IMR-90 (cell line): ENCODE results near the gene CD96. TPM values are rescaled to one million over a fixed set of nuclear protein-coding genes. Genes with fewer than 3 reads are reported as not detected.

ENCODE experiments used
- ATAC-seq: fragments of 200-7000 bp; cut with Tn5 transposase; 2 replicates; pipeline ENCODE4 v1.9.1; 2020; ENCODE audit warnings: low read depth, mild to moderate bottlenecking, moderate library complexity
- BruUV-seq: library from RNA; stranded (reverse); fragments of 400-500 nt; replicated peaks from 2 replicates; lab custom pipeline; 2021; lab: Mats Ljungman, UMichigan
- CTCF ChIA-PET: fragments of 300-600 bp; formaldehyde crosslinking; extraction: SDS; loops from one replicate; lab custom pipeline; 2021; ENCODE audit warnings: antibody characterized with exemption; lab: Yijun Ruan, JAX
- POLR2A ChIA-PET: fragments of 300-600 bp; sonication (Branson Sonifier 250); formaldehyde crosslinking; loops from one replicate; lab custom pipeline; 2022; ENCODE audit warnings: antibody characterized with exemption; ENCODE audit not compliant: unreplicated experiment; lab: Charles Lee
- DNase-seq: peaks from one replicate; pipeline ENCODE4 v3.0.0; 2013
- H2AFZ ChIP-seq: replicated peaks from 2 replicates; pipeline ENCODE3; 2013; ENCODE audit warnings: low read length, mild to moderate bottlenecking; ENCODE audit not compliant: poor library complexity
- H2AK5ac ChIP-seq: 2 replicates; pipeline ENCODE4 v1.6.1; 2013; ENCODE audit warnings: low read depth, low read length, inconsistent platforms
- H2AK9ac ChIP-seq: replicated peaks from 2 replicates; pipeline ENCODE3; 2013; ENCODE audit warnings: mild to moderate bottlenecking, low read depth, low read length, moderate library complexity; ENCODE audit not compliant: poor library complexity
- H2BK120ac ChIP-seq: 2 replicates; pipeline ENCODE4 v1.6.1; 2013; ENCODE audit warnings: low read depth, low read length, inconsistent platforms
- H2BK15ac ChIP-seq: 3 replicates; pipeline ENCODE4 v1.6.1; 2013; ENCODE audit warnings: low read depth, low read length, inconsistent platforms
- H2BK20ac ChIP-seq: 2 replicates; pipeline ENCODE4 v1.6.1; 2013; ENCODE audit warnings: low read depth, mild to moderate bottlenecking, inconsistent platforms, low read length, moderate library complexity
- H2BK5ac ChIP-seq: 2 replicates; pipeline ENCODE4 v1.6.1; 2013; ENCODE audit warnings: mild to moderate bottlenecking, low read depth, low read length, inconsistent platforms; ENCODE audit not compliant: poor library complexity, severe bottlenecking
- H3K14ac ChIP-seq: replicated peaks from 2 replicates; pipeline ENCODE4 v1.6.1; 2013; ENCODE audit warnings: low read depth, low read length, inconsistent platforms
- H3K18ac ChIP-seq: 2 replicates; pipeline ENCODE4 v1.6.1; 2013; ENCODE audit warnings: low read depth, low read length, control low read depth
- H3K23ac ChIP-seq: 2 replicates; pipeline ENCODE4 v1.6.1; 2013; ENCODE audit warnings: low read depth, low read length, inconsistent platforms
- H3K27ac ChIP-seq: 2 replicates; pipeline ENCODE4 v1.5.1; 2013; ENCODE audit warnings: mild to moderate bottlenecking, control low read depth, low read length; ENCODE audit not compliant: insufficient read depth
- H3K27me3 ChIP-seq: 2 replicates; pipeline ENCODE4 v1.6.1; 2013; ENCODE audit warnings: low read length; ENCODE audit not compliant: control insufficient read depth, insufficient read depth
- H3K36me3 ChIP-seq: 2 replicates; pipeline ENCODE4 v1.6.1; 2013; ENCODE audit warnings: low read length, mixed read lengths; ENCODE audit not compliant: control insufficient read depth, insufficient read depth
- H3K4ac ChIP-seq: 2 replicates; pipeline ENCODE4 v1.6.1; 2013; ENCODE audit warnings: low read depth, low read length, inconsistent platforms
- H3K4me1 ChIP-seq: 2 replicates; pipeline ENCODE4 v1.6.1; 2013; ENCODE audit warnings: low read length, mixed read lengths; ENCODE audit not compliant: control insufficient read depth, insufficient read depth
- H3K4me2 ChIP-seq: 2 replicates; pipeline ENCODE4 v1.6.1; 2013; ENCODE audit warnings: low read depth, mild to moderate bottlenecking, control low read depth, low read length, moderate library complexity
- H3K4me3 ChIP-seq: 2 replicates; pipeline ENCODE4 v1.5.1; 2013; ENCODE audit warnings: low read depth, mild to moderate bottlenecking, control low read depth, low read length, moderate library complexity; ENCODE audit not compliant: insufficient read depth
- H3K56ac ChIP-seq: 2 replicates; pipeline ENCODE4 v1.6.1; 2013; ENCODE audit warnings: low read length, inconsistent platforms; ENCODE audit not compliant: insufficient read depth; ENCODE audit errors: extremely low read depth
- H3K79me1 ChIP-seq, 2 experiments: 2 replicates each; pipeline ENCODE4 v1.6.1; 2013; ENCODE audit warnings: low read length in 2 of 2, inconsistent platforms in 1 of 2, low read depth in 1 of 2
- H3K9ac ChIP-seq: 2 replicates; pipeline ENCODE4 v1.6.1; 2013; ENCODE audit warnings: low read depth, low read length, control low read depth
- H3K9me1 ChIP-seq: 2 replicates; pipeline ENCODE4 v1.6.1; 2013; ENCODE audit warnings: low read length, inconsistent platforms; ENCODE audit not compliant: insufficient read depth
- H3K9me3 ChIP-seq: 2 replicates; pipeline ENCODE4 v1.6.1; 2013; ENCODE audit warnings: low read length; ENCODE audit not compliant: control insufficient read depth, insufficient read depth
- H4K20me1 ChIP-seq: 2 replicates; pipeline ENCODE4 v1.6.1; 2013; ENCODE audit warnings: low read length, inconsistent platforms; ENCODE audit not compliant: insufficient read depth
- H4K5ac ChIP-seq: 2 replicates; pipeline ENCODE4 v1.6.1; 2013; ENCODE audit warnings: mild to moderate bottlenecking, low read depth, low read length, control low read depth
- H4K8ac ChIP-seq, 2 experiments: 2 replicates each; pipeline ENCODE4 v1.6.1; 2013; ENCODE audit warnings: low read depth in 2 of 2, low read length in 2 of 2, control low read depth in 1 of 2, inconsistent platforms in 1 of 2
- H4K91ac ChIP-seq: 2 replicates; pipeline ENCODE4 v1.6.1; 2013; ENCODE audit warnings: low read depth, low read length, inconsistent platforms; ENCODE audit not compliant: insufficient read depth
- BHLHE40 ChIP-seq: fragments of 150-350 bp; IDR thresholded peaks from 2 replicates; pipeline ENCODE4 v1.6.1; 2016; ENCODE audit warnings: mild to moderate bottlenecking, low read depth, low read length
- CEBPB ChIP-seq: IDR thresholded peaks from 2 replicates; pipeline ENCODE4 v1.6.1; 2012; ENCODE audit warnings: low read depth, low read length, improper control_type of control experiment
- CHD1 ChIP-seq: IDR thresholded peaks from 2 replicates; pipeline ENCODE4 v1.6.1; 2012; ENCODE audit warnings: low read depth, low read length, improper control_type of control experiment
- CTCF ChIP-seq: conservative IDR thresholded peaks from 2 replicates; pipeline ENCODE4 v1.5.1; 2012; ENCODE audit warnings: mild to moderate bottlenecking, low read depth, low read length, improper control_type of control experiment
- FOS ChIP-seq: fragments of 150-350 bp; IDR thresholded peaks from 2 replicates; pipeline ENCODE4 v1.6.1; 2016; ENCODE audit warnings: low read depth, low read length
- MAFK ChIP-seq: IDR thresholded peaks from 2 replicates; pipeline ENCODE4 v1.6.1; 2012; ENCODE audit warnings: low read depth, low read length, improper control_type of control experiment
- MAZ ChIP-seq: IDR thresholded peaks from 2 replicates; pipeline ENCODE4 v1.6.1; 2012; ENCODE audit warnings: low read depth, mild to moderate bottlenecking, low read length, improper control_type of control experiment, moderate library complexity, borderline replicate concordance
- MXI1 ChIP-seq: IDR thresholded peaks from 2 replicates; pipeline ENCODE4 v1.6.1; 2012; ENCODE audit warnings: low read depth, mild to moderate bottlenecking, low read length, moderate library complexity, borderline replicate concordance
- NFE2L2 ChIP-seq: fragments of 150-350 bp; IDR thresholded peaks from 2 replicates; pipeline ENCODE4 v1.6.1; 2016; ENCODE audit warnings: low read depth, mild to moderate bottlenecking, low read length
- POLR2A ChIP-seq: IDR thresholded peaks from 2 replicates; pipeline ENCODE4 v1.6.1; 2012; ENCODE audit warnings: mild to moderate bottlenecking, low read depth, low read length
- RAD21 ChIP-seq: IDR thresholded peaks from 2 replicates; pipeline ENCODE4 v1.6.1; 2012; ENCODE audit warnings: low read length, improper control_type of control experiment
- RCOR1 ChIP-seq: IDR thresholded peaks from 2 replicates; pipeline ENCODE4 v1.6.1; 2012; ENCODE audit warnings: mild to moderate bottlenecking, low read length, improper control_type of control experiment; ENCODE audit not compliant: insufficient replicate concordance
- RFX5 ChIP-seq: IDR thresholded peaks from 2 replicates; pipeline ENCODE4 v1.8.0; 2012; ENCODE audit warnings: low read depth, mild to moderate bottlenecking, low read length, moderate library complexity
- SMC3 ChIP-seq: fragments of 150-350 bp; IDR thresholded peaks from 2 replicates; pipeline ENCODE4 v1.6.1; 2016; ENCODE audit warnings: low read depth, mild to moderate bottlenecking, antibody characterized with exemption, low read length, moderate library complexity
- WGBS, 2 experiments: methylation state at CpG; one replicate each; pipeline versions ENCODE4 v1.1.5 to v1.1.7; 2013; ENCODE audit warnings: missing lambda C conversion rate in 2 of 2; ENCODE audit not compliant: insufficient read length in 1 of 2; ENCODE audit errors: extremely low coverage in 2 of 2; 5-methylcytosine and 5-hydroxymethylcytosine counted together
- dilution Hi-C: fragments of 300-500 bp; cut with HindIII; formaldehyde crosslinking; loops from one replicate; pipeline ENCODE4 v1.14.3; 2018; ENCODE audit warnings: low sequenced_read_pairs; ENCODE audit not compliant: unreplicated experiment
- in situ Hi-C: fragments of 300-500 bp; cut with MboI; formaldehyde crosslinking; loops from 3 replicates; pipeline ENCODE4 v1.14.3; 2019; ENCODE audit warnings: low sequenced_read_pairs, inconsistent platforms, mixed read lengths
- intact Hi-C: fragments of 100-400 bp; cut with micrococcal nuclease; formaldehyde crosslinking; loops from 2 replicates; pipeline ENCODE4 v1.10.0; 2022
- polyA plus RNA-seq, 3 experiments: library from polyadenylated mRNA; depleted of rRNA; stranded (reverse); fragments of >200 nt; gene quantifications; 2 replicates each; pipeline ENCODE4 v1.2.3, GENCODE V29; 2012; ENCODE audit warnings: low replicate concordance in 1 of 3
- total RNA-seq: library from RNA; depleted of rRNA; stranded (reverse); fragments of >200 nt; gene quantifications from 2 replicates; pipeline ENCODE4 v1.2.3, GENCODE V29; 2012
- TF ChIP-seq, protein P1 (sequence below): fragments of 150-350 bp; IDR thresholded peaks from 2 replicates; pipeline ENCODE4 v1.6.1; 2017; ENCODE audit warnings: mild to moderate bottlenecking, antibody characterized with exemption, low read length, low read depth
- TF ChIP-seq, protein P2 (sequence below): fragments of 150-350 bp; IDR thresholded peaks from 2 replicates; pipeline ENCODE4 v1.6.1; 2016; ENCODE audit warnings: low read depth, mild to moderate bottlenecking, low read length, moderate library complexity, borderline replicate concordance

Gene CD96
- total and polyA plus RNA-seq, 2 of the 4 experiments (the other 2 are of a cell fraction), result 0.05 to 0.18 TPM

DNA sequence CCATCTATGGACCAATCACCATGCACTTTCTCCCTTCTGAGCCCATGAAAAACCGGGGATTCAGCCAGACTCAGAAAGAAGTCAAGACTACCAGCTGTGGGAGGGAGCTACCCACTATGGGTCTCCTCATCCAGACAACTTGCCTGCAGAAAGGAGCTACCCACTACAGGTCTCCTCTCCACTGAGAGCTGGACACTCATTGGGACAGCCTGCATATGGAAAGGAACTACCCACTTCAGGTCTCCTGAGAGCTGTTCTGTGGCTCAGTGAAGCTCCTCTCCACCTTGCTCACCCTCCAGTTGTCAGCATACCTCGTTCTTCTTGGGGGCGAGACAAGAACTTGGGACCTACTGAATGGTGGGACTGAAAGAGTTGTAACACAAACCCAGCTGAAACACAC is 75.4 kb downstream of the CD96 start:
- no peak overlapping the region for H3K56ac ChIP-seq
- no peak overlapping the region for H3K4me3 ChIP-seq
- no peak overlapping the region for H4K5ac ChIP-seq
- no peak overlapping the region for H2BK120ac ChIP-seq
- no peak overlapping the region; the same call in 1 of the 2 replicates for H4K91ac ChIP-seq
- H2BK15ac ChIP-seq, result no peak overlapping the region
- no peaks in the 10 kb centered on the region for H3K27me3 ChIP-seq
- BruUV-seq, result no TSS peak
- H3K9me3 ChIP-seq, result no peaks in the 10 kb centered on the region; the same call in 1 of the 2 replicates
- H2AK5ac ChIP-seq, result peak overlapping the region; percentile 37; the same call in 1 of the 2 replicates
- no peak overlapping the region for H3K4ac ChIP-seq
- intact Hi-C loops, result no loop called here
- H3K14ac ChIP-seq, result no peak overlapping the region
- DNase-seq (no peak), ATAC-seq (no peak)
- CTCF ChIA-PET, result interaction anchor here (2.1 kb wide), 1 partner anchor 40 kb away, joined by 18 read pairs; no protein-coding TSS in a partner anchor
- in situ Hi-C loops, result no loop called here
- H2AK9ac ChIP-seq, result no peak overlapping the region
- TF ChIP-seq, protein P1, sequence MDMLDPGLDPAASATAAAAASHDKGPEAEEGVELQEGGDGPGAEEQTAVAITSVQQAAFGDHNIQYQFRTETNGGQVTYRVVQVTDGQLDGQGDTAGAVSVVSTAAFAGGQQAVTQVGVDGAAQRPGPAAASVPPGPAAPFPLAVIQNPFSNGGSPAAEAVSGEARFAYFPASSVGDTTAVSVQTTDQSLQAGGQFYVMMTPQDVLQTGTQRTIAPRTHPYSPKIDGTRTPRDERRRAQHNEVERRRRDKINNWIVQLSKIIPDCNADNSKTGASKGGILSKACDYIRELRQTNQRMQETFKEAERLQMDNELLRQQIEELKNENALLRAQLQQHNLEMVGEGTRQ, result no peak
- no peak for TF ChIP-seq BHLHE40
- TF ChIP-seq MXI1, result no peak
- no peak for TF ChIP-seq FOS
- TF ChIP-seq CHD1, result no peak
- no peak for TF ChIP-seq MAFK
- TF ChIP-seq NFE2L2, result no peak
- TF ChIP-seq POLR2A, result no peak
- no peak for TF ChIP-seq SMC3
- no peak for TF ChIP-seq RFX5
- TF ChIP-seq MAZ, result no peak
- TF ChIP-seq RCOR1, result no peak
- no peak for TF ChIP-seq CTCF
- TF ChIP-seq, protein P2, sequence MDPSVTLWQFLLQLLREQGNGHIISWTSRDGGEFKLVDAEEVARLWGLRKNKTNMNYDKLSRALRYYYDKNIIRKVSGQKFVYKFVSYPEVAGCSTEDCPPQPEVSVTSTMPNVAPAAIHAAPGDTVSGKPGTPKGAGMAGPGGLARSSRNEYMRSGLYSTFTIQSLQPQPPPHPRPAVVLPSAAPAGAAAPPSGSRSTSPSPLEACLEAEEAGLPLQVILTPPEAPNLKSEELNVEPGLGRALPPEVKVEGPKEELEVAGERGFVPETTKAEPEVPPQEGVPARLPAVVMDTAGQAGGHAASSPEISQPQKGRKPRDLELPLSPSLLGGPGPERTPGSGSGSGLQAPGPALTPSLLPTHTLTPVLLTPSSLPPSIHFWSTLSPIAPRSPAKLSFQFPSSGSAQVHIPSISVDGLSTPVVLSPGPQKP, result no peak
- TF ChIP-seq CEBPB, result no peak
- no peak for TF ChIP-seq RAD21
- H2AFZ ChIP-seq, result no peak overlapping the region
- POLR2A ChIA-PET, result no interaction called here
- no CpG with 5 or more reads among the region's 3 CpGs for WGBS, 2 experiments
- no peak overlapping the region for H2BK5ac ChIP-seq
- no peak overlapping the region for H3K27ac ChIP-seq
- H3K79me1 ChIP-seq, result no peaks in the 10 kb centered on the region
- H3K9ac ChIP-seq, result no peak overlapping the region
- dilution Hi-C loops, result no loop called here
- H4K8ac ChIP-seq, result no peak overlapping the region
- H3K9me1 ChIP-seq, result peaks cover 3% of the 10 kb centered on the region; the same call in 1 of the 2 replicates
- no peak overlapping the region for H3K23ac ChIP-seq
- no peaks in the 10 kb centered on the region for H3K4me1 ChIP-seq
- H3K36me3 ChIP-seq, result no peaks in the 10 kb centered on the region
- H2BK20ac ChIP-seq, result no peak overlapping the region
- no peaks in the 10 kb centered on the region for H4K20me1 ChIP-seq
- H3K4me2 ChIP-seq, result no peak overlapping the region
- no peak overlapping the region for H3K18ac ChIP-seq
